Heart right ventricle (tissue), 16 donors: ENCODE results near the gene MARVELD3. TPM values are rescaled to one million over a fixed set of nuclear protein-coding genes. Genes with fewer than 3 reads are reported as not detected.
"Not testable (repeated sequence)": the region's sequence is repeated elsewhere in the genome, so short reads cannot be mapped to it uniquely, and the experiment has no call there.

Source experiments
- ATAC-seq, 8 donors: fragments of 200-7000 bp; cut with Tn5 transposase; one replicate each; pipeline ENCODE4 v1.9.1; 2020; ENCODE audit warnings: mild to moderate bottlenecking in 8 of 8, moderate library complexity in 8 of 8, moderate number of reproducible peaks in 1 of 8
- DNase-seq, 2 donors: peaks; one replicate each; pipeline ENCODE4 v3.0.0-alpha.2; 2020
- H3K27ac ChIP-seq, 10 donors: fragments of 200-600 bp; sonication (generic) in 2 of 10; one replicate each; pipeline versions ENCODE4 v1.5.0 to v1.8.0; 2020 to 2022; ENCODE audit warnings: mild to moderate bottlenecking in 3 of 10
- H3K27me3 ChIP-seq, 7 donors: fragments of 200-600 bp; one replicate each; pipeline ENCODE4 v1.8.0; 2021 to 2022; ENCODE audit warnings: mild to moderate bottlenecking in 2 of 7
- H3K36me3 ChIP-seq, 9 donors: fragments of 200-600 bp; sonication (generic) in 1 of 9; one replicate each; pipeline versions ENCODE4 v1.5.0 to v1.8.0; 2020 to 2022; ENCODE audit warnings: mild to moderate bottlenecking in 2 of 9
- H3K4me1 ChIP-seq, 9 donors: fragments of 200-600 bp; sonication (generic) in 1 of 9; one replicate each; pipeline versions ENCODE4 v1.5.0 to v1.8.0; 2020 to 2022; ENCODE audit warnings: mild to moderate bottlenecking in 4 of 9
- H3K4me3 ChIP-seq, 10 donors: fragments of 200-600 bp; sonication (generic) in 2 of 10; one replicate each; pipeline versions ENCODE4 v1.5.0 to v1.8.0; 2020 to 2022; ENCODE audit warnings: mild to moderate bottlenecking in 7 of 10, moderate library complexity in 2 of 10
- H3K9me3 ChIP-seq, 11 donors: fragments of 200-600 bp in 10 of 11; sonication (generic) in 2 of 11; one replicate each; pipeline versions ENCODE4 v1.5.0 to v1.8.0; 2013 to 2022; ENCODE audit warnings: mild to moderate bottlenecking in 2 of 11, control low read depth in 1 of 11, moderate library complexity in 1 of 11
- WGBS, 2 donors: extraction: QIAGEN DNeasy Blood & Tissue Kit; methylation state at CpG; one replicate each; pipeline ENCODE4 v1.1.7; 2013; ENCODE audit warnings: inconsistent platforms in 1 of 2; 5-methylcytosine and 5-hydroxymethylcytosine counted together
- intact Hi-C, 10 donors: fragments of 100-400 bp; cut with DNase I; formaldehyde crosslinking; loops; one replicate each; pipeline versions ENCODE4 v1.11.1 to v1.14.2; 2022
- polyA plus RNA-seq, 2 donors: library from polyadenylated mRNA; stranded (reverse); fragments of 200-250 nt; gene quantifications; one replicate each; pipeline ENCODE4 v1.2.3, GENCODE V29; 2013
- total RNA-seq, 10 donors: library from RNA; stranded (reverse); fragmentation: NEBNext Ultra II Directional in 3 of 10; extraction: Animal tissue kit (Norgen Biotek cat#: 25700) in 3 of 10; gene quantifications; one replicate each; pipeline versions ENCODE4 v1.2.1 to v1.2.4, GENCODE V29; 2021 to 2023
- TF ChIP-seq, protein P1 (sequence below), 9 donors: fragments of 200-600 bp; sonication (generic) in 2 of 9; IDR thresholded peaks; one replicate each; pipeline versions ENCODE4 v1.5.0 to v1.8.0; 2021 to 2022; ENCODE audit warnings: antibody characterized with exemption in 9 of 9, mild to moderate bottlenecking in 5 of 9, moderate library complexity in 1 of 9
- donor health status: Arrhythmogenic right ventricular cardiomyopathy.
- donor health status: ischemic (EF 13 %, LVEDD 7.1; RV severe dilation, severe dysfunction).
- donor health status: healthy with polysubstance abuse.
- donor health status: DM: no; HTN: yes; CAD: no.
- donor health status: DM: no; HTN: no; CAD: no.
- donor health status: ischemic (EF 25% LVEDD 6.9; RV normal size, moderate dysfunction).
- donor health status: ischemic (EF 25% LVEDD 5.7; RV mildly dilated, moderate dysfunction).
- donor health status: healthy.
- donor health status: DM: yes; HTN: yes; CAD: no.
- donor health status: Ischemic cardiomyopathy.
- donor health status: ischemic (EF 35%, LVEDD 5.7; RV mildly dilated, moderate dysfunction).
- donor health status: nonischemic (EF 11% LVEDD 7.7; RV severe dilation, severe dysfunction).
- donor health status: DM: yes; HTN: yes; CAD: no.
- donor health status: PGD.
- donor health status: ischemic (EF 29% LVEDD 5.4; RV normal size, mild dysfunction).
- donor health status: nonischemic (EF 23%, LVEDD 6.1; RV moderate dilation, normal function).

MARVELD3 gene
- total and polyA plus RNA-seq, 12 donors = 0.01 TPM; not detected in 11

DNA sequence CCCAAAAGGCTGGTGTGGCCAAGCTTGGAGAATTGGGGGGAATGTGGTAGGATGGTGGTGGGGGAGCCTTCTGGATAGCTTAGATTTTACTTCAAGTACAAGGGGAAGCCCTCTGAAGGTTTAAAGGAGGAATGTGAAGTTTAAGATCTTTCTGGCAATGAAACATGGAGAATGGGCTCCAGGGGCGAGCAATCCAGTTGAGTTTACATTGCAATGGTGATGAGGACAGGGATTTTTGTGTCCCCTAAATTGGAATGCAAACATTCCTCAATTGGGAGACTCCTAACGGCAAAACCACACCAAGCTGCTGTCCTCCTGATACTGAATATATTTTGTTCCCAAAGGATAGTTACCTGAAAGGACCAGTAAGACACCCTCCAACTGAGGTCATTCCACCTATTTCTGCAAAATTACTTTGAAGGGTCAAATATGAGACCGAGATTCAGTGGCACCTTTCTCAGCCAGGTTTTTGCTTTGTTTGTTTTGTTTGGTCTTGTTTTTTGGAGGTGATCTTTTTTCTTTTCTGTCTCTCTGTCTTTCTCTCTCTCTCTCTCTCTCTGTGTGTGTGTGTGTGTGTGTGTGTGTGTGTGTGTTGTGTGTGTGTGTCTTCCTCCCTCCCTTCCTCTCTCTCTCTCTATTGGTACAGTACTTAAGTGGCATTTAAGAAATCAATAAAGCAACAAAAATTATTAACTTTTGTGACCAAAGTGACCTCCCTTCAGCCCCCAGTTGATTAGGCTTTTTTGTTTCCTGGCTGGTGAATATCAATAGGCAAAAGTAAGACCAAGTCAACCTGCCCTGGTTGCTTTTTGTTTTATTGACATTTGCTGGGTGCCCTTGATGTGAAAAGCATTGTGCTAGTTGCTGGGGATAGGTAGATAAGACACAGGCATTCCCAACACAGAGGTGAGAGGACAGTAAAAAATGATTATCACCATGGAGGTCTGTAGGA lies 32.7 kb upstream of the MARVELD3 start:
- TF ChIP-seq, protein P1, sequence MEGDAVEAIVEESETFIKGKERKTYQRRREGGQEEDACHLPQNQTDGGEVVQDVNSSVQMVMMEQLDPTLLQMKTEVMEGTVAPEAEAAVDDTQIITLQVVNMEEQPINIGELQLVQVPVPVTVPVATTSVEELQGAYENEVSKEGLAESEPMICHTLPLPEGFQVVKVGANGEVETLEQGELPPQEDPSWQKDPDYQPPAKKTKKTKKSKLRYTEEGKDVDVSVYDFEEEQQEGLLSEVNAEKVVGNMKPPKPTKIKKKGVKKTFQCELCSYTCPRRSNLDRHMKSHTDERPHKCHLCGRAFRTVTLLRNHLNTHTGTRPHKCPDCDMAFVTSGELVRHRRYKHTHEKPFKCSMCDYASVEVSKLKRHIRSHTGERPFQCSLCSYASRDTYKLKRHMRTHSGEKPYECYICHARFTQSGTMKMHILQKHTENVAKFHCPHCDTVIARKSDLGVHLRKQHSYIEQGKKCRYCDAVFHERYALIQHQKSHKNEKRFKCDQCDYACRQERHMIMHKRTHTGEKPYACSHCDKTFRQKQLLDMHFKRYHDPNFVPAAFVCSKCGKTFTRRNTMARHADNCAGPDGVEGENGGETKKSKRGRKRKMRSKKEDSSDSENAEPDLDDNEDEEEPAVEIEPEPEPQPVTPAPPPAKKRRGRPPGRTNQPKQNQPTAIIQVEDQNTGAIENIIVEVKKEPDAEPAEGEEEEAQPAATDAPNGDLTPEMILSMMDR (IDR thresholded peaks at IDR 0.05) = no peak
- WGBS, 2 donors = 74 to 81% methylated on average over 3 of the region's 3 CpGs

GRCh38 chr16:71594000-71594646 lies 31.9 kb upstream of the MARVELD3 start:
- no peak for DNase-seq
- no peaks in the 10 kb centered on the region for H3K4me1 ChIP-seq
- H3K4me3 ChIP-seq = no peak overlapping the region
- H3K27ac ChIP-seq = no peak overlapping the region
- intact Hi-C loops = no loop called here
- TF ChIP-seq, protein P1 (IDR thresholded peaks at IDR 0.05) = no peak
- ATAC-seq = no peak
- peaks cover 0 to 21% (median 5%) of the 10 kb centered on the region in 7 donors for H3K27me3 ChIP-seq
- H3K9me3 ChIP-seq = no peaks in the 10 kb centered on the region
- no peaks in the 10 kb centered on the region for H3K36me3 ChIP-seq
- 82 to 87% methylated on average over 5 of the region's 5 CpGs for WGBS, 2 donors

More for the DNA sequence above, 32.7 kb upstream of the MARVELD3 start:
- ATAC-seq = no peak
- DNase-seq = no peak
- Histone ChIP-seq H3K27me3 (peaks cover 0 to 21% (median 5%) of the 10 kb centered on the region in 7 donors), H3K4me1 (no peaks in the 10 kb centered on the region), H3K4me3 (no peak overlapping the region), H3K36me3 (no peaks in the 10 kb centered on the region), H3K9me3 (no peaks in the 10 kb centered on the region), H3K27ac (no peak overlapping the region)
- intact Hi-C loops = no loop called here

- H3K4me3 ChIP-seq, H3K36me3 ChIP-seq, intact Hi-C loops, H3K27ac ChIP-seq, DNase-seq, H3K9me3 ChIP-seq, H3K4me1 ChIP-seq, ATAC-seq: not testable (repeated sequence)
- 83 to 85% methylated on average over 6 of the region's 7 CpGs for WGBS, 2 donors
- H3K27me3 ChIP-seq = peaks cover 0 to 18% (median 5%) of the 10 kb centered on the region in 7 donors
These were observed 30.6 kb upstream of the MARVELD3 start for GRCh38 chr16:71595340-71595826.

- H3K4me1 ChIP-seq, DNase-seq, H3K4me3 ChIP-seq, H3K27ac ChIP-seq, H3K27me3 ChIP-seq, H3K36me3 ChIP-seq, H3K9me3 ChIP-seq, intact Hi-C loops, ATAC-seq: not testable (repeated sequence)
- 58 to 59% methylated on average over 2 of the region's 2 CpGs for WGBS, 2 donors
These were observed 27.6 kb upstream of the MARVELD3 start for GRCh38 chr16:71598426-71598825.

DNA sequence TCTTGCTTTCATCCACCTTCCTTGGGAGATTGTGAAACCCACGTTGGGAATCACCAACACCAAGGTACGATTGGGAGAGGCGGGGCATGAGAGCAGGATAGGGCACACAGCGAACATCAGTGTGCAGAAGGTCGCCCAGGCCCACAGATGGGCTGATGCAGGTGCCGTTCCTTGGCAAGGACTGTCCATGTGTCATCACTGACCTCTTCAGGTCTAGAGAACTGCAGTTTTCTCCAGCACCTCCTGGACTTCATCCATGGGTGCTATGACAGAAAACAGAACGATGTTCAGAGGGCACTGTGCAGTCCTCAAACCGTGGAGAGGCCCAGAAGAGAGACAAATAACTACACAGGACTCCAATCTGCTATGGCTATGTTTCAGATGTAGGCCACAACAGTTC lies 25.2 kb upstream of the MARVELD3 start:
- intact Hi-C loops = no loop called here
- no peaks in the 10 kb centered on the region for H3K4me1 ChIP-seq
- 73 to 75% methylated on average over 8 of the region's 8 CpGs for WGBS, 2 donors
- no peaks in the 10 kb centered on the region for H3K36me3 ChIP-seq
- no peak overlapping the region for H3K4me3 ChIP-seq
- TF ChIP-seq, protein P1 (IDR thresholded peaks at IDR 0.05) = no peak
- ATAC-seq (no peak), DNase-seq (no peak)
- H3K27me3 ChIP-seq = peaks cover 0 to 3% (median 0%) of the 10 kb centered on the region in 7 donors
- no peaks in the 10 kb centered on the region for H3K9me3 ChIP-seq
- no peak overlapping the region for H3K27ac ChIP-seq
